Natural killer cell (primary cell): ENCODE results near the gene TSN. TPM values are rescaled to one million over a fixed set of nuclear protein-coding genes. Genes with fewer than 3 reads are reported as not detected.
"Not testable (repeated sequence)": the region's sequence is repeated elsewhere in the genome, so short reads cannot be mapped to it uniquely, and the experiment has no call there.

ENCODE experiments used
- ATAC-seq, 3 donors: fragments of 150-1000 bp in 2 of 3; fragments of 200-7000 bp in 1 of 3; cut with Tn5 transposase; 1 replicate in 1 of 3; 2 replicates in 2 of 3; pipeline ENCODE4 v1.10.0; 2021; ENCODE audit warnings: mild to moderate bottlenecking in 2 of 3, moderate library complexity in 2 of 3
- DNase-seq, 2 donors: peaks; one replicate each; pipeline versions ENCODE4 v3.0.0 to v3.0.0-alpha.2; 2013 to 2021; ENCODE audit warnings: mixed read lengths in 1 of 2
- H3K27ac ChIP-seq: one replicate; pipeline ENCODE4 v1.5.1; 2013; ENCODE audit warnings: mild to moderate bottlenecking, low read length
- H3K27me3 ChIP-seq: one replicate; pipeline ENCODE4 v1.6.1; 2013; ENCODE audit warnings: low read length; ENCODE audit not compliant: control insufficient read depth, insufficient read depth
- H3K36me3 ChIP-seq: one replicate; pipeline ENCODE4 v1.6.1; 2013; ENCODE audit warnings: low read length; ENCODE audit not compliant: control insufficient read depth, insufficient read depth
- H3K4me1 ChIP-seq: one replicate; pipeline ENCODE4 v1.6.1; 2013; ENCODE audit warnings: low read length; ENCODE audit not compliant: control insufficient read depth, insufficient read depth
- H3K4me3 ChIP-seq: one replicate; pipeline ENCODE4 v1.5.1; 2013; ENCODE audit warnings: low read length
- H3K9me3 ChIP-seq: one replicate; pipeline ENCODE4 v1.6.1; 2013; ENCODE audit warnings: low read length; ENCODE audit not compliant: control insufficient read depth, insufficient read depth
- H3K27ac Mint-ChIP-seq, 2 donors: one replicate each; pipeline ENCODE4 v1.8.0; 2022; ENCODE audit warnings: mild to moderate bottlenecking in 2 of 2, mixed read lengths in 2 of 2, moderate library complexity in 1 of 2
- H3K27me3 Mint-ChIP-seq, 2 donors: one replicate each; pipeline ENCODE4 v1.8.0; 2022; ENCODE audit warnings: low read depth in 2 of 2, mixed read lengths in 2 of 2
- H3K36me3 Mint-ChIP-seq: one replicate; pipeline ENCODE4 v1.8.0; 2022; ENCODE audit warnings: mixed read lengths
- H3K4me1 Mint-ChIP-seq, 2 donors: one replicate each; pipeline ENCODE4 v1.8.0; 2022; ENCODE audit warnings: mixed read lengths in 2 of 2
- H3K4me3 Mint-ChIP-seq: one replicate; pipeline ENCODE4 v1.8.0; 2022; ENCODE audit warnings: mild to moderate bottlenecking, moderate library complexity, mixed read lengths
- H3K9me3 Mint-ChIP-seq, 2 donors: one replicate each; pipeline ENCODE4 v1.8.0; 2022; ENCODE audit warnings: mixed read lengths in 2 of 2
- WGBS: methylation state at CpG from one replicate; pipeline ENCODE4 v1.1.7; 2013; ENCODE audit warnings: missing lambda C conversion rate; ENCODE audit not compliant: insufficient coverage; 5-methylcytosine and 5-hydroxymethylcytosine counted together
- intact Hi-C: fragments of 100-400 bp; cut with micrococcal nuclease; formaldehyde crosslinking; loops from one replicate; pipeline ENCODE4 v1.14.2; 2022
- total RNA-seq, 4 donors: library from RNA; stranded (reverse); fragments of 120-200 nt in 1 of 4; gene quantifications; one replicate each; pipeline versions ENCODE4 v1.2.3 to v1.2.4, GENCODE V29; 2013 to 2022
- TF ChIP-seq, protein P1 (sequence below): fragments of 200-600 bp; IDR thresholded peaks from one replicate; pipeline ENCODE4 v1.8.0; 2022; ENCODE audit warnings: antibody characterized with exemption

TSN gene
- total RNA-seq, 3 donors from 2014 or later (not counting 1 experiment from before 2014, with no cell fraction given), result 54.7 to 66.9 (median 62.5) TPM

DNA sequence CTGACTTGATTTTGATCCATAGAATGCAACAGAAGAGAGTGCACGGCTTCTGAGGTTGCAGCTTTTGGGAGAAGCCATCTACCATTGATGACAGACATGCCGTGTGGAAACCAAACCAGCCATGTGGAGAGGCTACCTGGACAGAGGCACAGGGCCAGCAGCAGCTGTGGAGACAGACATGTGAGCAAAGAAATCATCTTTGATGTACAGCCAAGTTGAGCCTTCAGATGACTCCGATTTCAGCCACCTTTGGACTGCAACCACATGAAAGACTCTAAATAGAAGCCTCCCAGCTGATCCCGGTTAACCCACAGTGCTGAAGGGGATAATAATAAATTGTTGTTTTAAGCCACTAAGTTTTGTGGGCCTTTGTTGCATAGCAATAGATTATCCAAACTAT lies 54.2 kb downstream of the TSN start:
- no peak overlapping the region for H3K4me3 Mint-ChIP-seq
- no peaks in the 10 kb centered on the region for H3K9me3 Mint-ChIP-seq
- intact Hi-C loops, result no loop called here
- peaks cover 0 to 8% of the 10 kb centered on the region in 2 donors for H3K27me3 Mint-ChIP-seq
- no peaks in the 10 kb centered on the region for H3K27me3 ChIP-seq
- H3K27ac Mint-ChIP-seq, result no peak overlapping the region
- no peak overlapping the region for H3K4me3 ChIP-seq
- H3K9me3 ChIP-seq, result no peaks in the 10 kb centered on the region
- H3K27ac ChIP-seq, result no peak overlapping the region
- no peak for ATAC-seq
- H3K36me3 Mint-ChIP-seq, result no peaks in the 10 kb centered on the region
- 67% methylated on average over 3 of the region's 4 CpGs for WGBS
- peaks cover 0 to 5% of the 10 kb centered on the region in 2 donors for H3K4me1 Mint-ChIP-seq
- H3K36me3 ChIP-seq, result no peaks in the 10 kb centered on the region
- TF ChIP-seq, protein P1, sequence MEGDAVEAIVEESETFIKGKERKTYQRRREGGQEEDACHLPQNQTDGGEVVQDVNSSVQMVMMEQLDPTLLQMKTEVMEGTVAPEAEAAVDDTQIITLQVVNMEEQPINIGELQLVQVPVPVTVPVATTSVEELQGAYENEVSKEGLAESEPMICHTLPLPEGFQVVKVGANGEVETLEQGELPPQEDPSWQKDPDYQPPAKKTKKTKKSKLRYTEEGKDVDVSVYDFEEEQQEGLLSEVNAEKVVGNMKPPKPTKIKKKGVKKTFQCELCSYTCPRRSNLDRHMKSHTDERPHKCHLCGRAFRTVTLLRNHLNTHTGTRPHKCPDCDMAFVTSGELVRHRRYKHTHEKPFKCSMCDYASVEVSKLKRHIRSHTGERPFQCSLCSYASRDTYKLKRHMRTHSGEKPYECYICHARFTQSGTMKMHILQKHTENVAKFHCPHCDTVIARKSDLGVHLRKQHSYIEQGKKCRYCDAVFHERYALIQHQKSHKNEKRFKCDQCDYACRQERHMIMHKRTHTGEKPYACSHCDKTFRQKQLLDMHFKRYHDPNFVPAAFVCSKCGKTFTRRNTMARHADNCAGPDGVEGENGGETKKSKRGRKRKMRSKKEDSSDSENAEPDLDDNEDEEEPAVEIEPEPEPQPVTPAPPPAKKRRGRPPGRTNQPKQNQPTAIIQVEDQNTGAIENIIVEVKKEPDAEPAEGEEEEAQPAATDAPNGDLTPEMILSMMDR, result no peak
- no peak for DNase-seq
- no peaks in the 10 kb centered on the region for H3K4me1 ChIP-seq

DNA sequence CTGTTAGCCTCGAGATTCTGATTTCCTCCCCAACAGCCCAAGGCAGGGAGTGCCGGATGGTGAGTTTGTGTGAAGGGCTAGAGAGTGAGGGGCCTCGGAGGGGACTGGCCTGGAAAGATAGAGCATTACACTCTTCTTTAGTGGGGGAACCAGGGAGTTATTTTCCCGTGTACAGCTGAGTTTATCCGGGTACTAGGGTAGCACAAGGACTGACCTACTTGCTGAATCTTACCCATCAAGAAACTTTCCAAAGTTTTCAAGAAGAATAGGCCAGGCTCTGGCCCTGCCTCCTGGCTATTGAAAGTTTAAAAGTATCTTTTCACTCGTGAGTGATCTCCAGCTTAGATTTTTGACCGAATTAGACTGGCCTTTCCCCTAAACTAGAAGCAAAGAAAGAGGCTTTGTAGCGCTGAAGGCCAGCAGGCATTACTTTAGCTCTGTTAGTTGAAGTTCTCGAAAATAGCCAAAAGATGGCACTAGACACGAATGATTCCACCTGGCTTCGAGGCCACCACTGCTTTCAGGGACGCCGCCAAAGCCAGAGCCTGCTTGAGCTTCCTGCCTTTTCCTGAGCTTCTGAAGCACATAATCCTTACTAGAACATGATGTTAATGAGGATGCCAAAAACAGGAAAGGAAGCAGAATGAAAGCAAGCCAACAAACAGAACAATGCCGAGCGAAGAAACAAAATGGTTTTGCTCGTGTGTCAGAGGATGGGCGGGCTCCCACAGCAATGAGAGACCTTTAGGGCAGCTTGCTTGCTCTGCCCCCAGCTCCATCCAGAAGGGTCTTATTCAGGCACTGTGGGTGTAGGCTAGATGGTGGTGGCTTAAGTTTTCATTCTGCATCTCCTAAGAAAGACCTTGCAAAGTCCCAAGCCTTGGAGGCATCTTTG lies 55.8 kb downstream of the TSN start:
- H3K27ac ChIP-seq, result no peak overlapping the region
- H3K27me3 Mint-ChIP-seq, result no peaks in the 10 kb centered on the region
- peaks cover 0 to 5% of the 10 kb centered on the region in 2 donors for H3K4me1 Mint-ChIP-seq
- no peak overlapping the region for H3K27ac Mint-ChIP-seq
- TF ChIP-seq, protein P1, result no peak
- H3K4me1 ChIP-seq, result no peaks in the 10 kb centered on the region
- no peaks in the 10 kb centered on the region for H3K27me3 ChIP-seq
- DNase-seq, result peak in 1 of 2 donors; percentile 16
- no peaks in the 10 kb centered on the region for H3K36me3 ChIP-seq
- no peaks in the 10 kb centered on the region for H3K9me3 Mint-ChIP-seq
- H3K4me3 Mint-ChIP-seq, result no peak overlapping the region
- WGBS, result 45% methylated on average over 16 of the region's 17 CpGs
- H3K9me3 ChIP-seq, result no peaks in the 10 kb centered on the region
- no peak overlapping the region for H3K4me3 ChIP-seq
- no peaks in the 10 kb centered on the region for H3K36me3 Mint-ChIP-seq
- ATAC-seq, result peak in 1 of 3 donors; percentile 33
- intact Hi-C loops, result no loop called here

DNA sequence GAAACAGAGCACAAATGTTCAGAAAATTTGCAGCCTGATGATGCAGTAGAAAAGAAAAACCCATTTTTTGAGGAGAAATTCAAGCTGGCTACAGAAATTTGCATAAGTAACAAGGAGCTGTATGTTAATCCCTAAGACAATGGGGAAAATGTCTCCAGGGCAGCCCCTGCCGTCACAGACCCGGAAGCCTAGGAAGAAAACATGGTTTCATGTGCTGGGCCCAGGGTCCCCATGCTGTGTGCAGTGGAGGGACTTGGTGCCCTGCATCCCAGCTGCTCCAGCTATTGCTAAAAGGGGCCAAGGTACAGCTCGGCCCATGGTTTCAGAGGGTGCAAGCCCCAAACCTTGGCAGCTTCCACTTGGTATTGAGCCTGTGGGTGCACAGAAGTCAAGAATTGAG lies 57.6 kb downstream of the TSN start:
- not testable (repeated sequence) for H3K36me3 Mint-ChIP-seq, H3K27ac ChIP-seq

DNA sequence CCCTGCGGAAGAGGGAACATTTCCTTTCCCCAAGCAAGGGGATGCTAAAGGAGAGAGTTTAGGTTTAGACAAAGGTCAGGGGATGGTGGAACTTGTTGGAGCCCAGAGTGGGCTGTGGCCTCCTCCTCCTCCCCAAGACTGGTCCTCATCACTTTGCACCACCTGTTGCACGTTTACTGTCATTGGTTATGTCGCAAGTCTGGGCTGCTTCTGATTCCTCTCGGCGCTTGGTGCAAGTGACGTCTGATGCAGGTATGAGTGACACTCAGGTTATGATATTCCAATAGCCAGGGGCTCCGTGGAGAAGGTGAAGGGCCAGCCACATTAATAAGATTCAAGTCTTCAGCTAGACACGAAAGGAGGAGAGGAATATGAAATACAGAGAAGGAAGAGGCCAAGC lies 59.8 kb downstream of the TSN start:
- Mint-ChIP-seq H3K36me3 (no peaks in the 10 kb centered on the region), H3K9me3 (no peaks in the 10 kb centered on the region), H3K4me3 (no peak overlapping the region), H3K4me1 (peaks cover 0 to 5% of the 10 kb centered on the region in 2 donors), H3K27ac (no peak overlapping the region), H3K27me3 (peaks cover 6 to 7% of the 10 kb centered on the region in 2 donors)
- 81% methylated on average over 8 of the region's 8 CpGs for WGBS
- TF ChIP-seq, protein P1, result no peak
- Histone ChIP-seq H3K27me3 (no peaks in the 10 kb centered on the region), H3K36me3 (no peaks in the 10 kb centered on the region), H3K9me3 (no peaks in the 10 kb centered on the region), H3K4me1 (no peaks in the 10 kb centered on the region), H3K27ac (no peak overlapping the region), H3K4me3 (no peak overlapping the region)
- ATAC-seq, result no peak
- intact Hi-C loops, result no loop called here
- DNase-seq, result no peak

More for the DNA sequence above, 57.6 kb downstream of the TSN start:
- H3K4me3 Mint-ChIP-seq, H3K27me3 Mint-ChIP-seq, H3K27ac Mint-ChIP-seq, intact Hi-C loops, H3K4me1 Mint-ChIP-seq, DNase-seq, ATAC-seq, H3K27me3 ChIP-seq, H3K36me3 ChIP-seq, H3K4me1 ChIP-seq, H3K4me3 ChIP-seq, H3K9me3 ChIP-seq, H3K9me3 Mint-ChIP-seq: not testable (repeated sequence)
- 85% methylated on average over 3 of the region's 3 CpGs for WGBS
